T47D (cell line): Measurements from ENCODE around the gene RDH5.

Source experiments
- DNase-seq, 2 experiments: peaks; one replicate each; pipeline versions ENCODE4 v3.0.0 to v3.0.0-alpha.2; 2011 to 2012; ENCODE audit warnings: low read depth in 1 of 2, low spot score in 1 of 2
- JUND ChIP-seq: IDR thresholded peaks from 2 replicates; pipeline ENCODE4 v1.6.1; 2012; ENCODE audit warnings: low read depth
- in situ Hi-C: cut with HindIII; loops from 2 replicates; pipeline ENCODE4 v1.10.0; 2016; ENCODE audit warnings: low sequenced_read_pairs, low pct_unique_long_range_greater_than_20kb

The RDH5 gene

DNA sequence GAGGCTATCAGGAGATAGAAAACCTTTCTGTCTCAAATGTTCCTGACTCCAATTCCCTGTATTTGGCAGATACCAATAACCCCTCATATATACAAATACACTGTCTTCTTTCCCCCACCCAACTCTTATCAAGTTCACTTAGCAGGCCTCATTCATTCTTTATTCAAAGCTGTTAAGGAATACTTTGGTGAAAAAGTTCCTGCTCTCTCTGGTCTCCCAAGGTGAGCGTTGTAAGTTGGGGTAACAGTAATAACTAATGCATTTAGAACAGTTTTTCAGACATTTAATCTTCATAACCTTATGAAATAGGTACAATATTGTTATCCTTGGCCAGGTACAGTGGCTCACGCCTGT lies 18.8 kb downstream of the RDH5 start:
- in situ Hi-C loops: no loop called here
- no peak for DNase-seq
- no peak for TF ChIP-seq JUND

DNA sequence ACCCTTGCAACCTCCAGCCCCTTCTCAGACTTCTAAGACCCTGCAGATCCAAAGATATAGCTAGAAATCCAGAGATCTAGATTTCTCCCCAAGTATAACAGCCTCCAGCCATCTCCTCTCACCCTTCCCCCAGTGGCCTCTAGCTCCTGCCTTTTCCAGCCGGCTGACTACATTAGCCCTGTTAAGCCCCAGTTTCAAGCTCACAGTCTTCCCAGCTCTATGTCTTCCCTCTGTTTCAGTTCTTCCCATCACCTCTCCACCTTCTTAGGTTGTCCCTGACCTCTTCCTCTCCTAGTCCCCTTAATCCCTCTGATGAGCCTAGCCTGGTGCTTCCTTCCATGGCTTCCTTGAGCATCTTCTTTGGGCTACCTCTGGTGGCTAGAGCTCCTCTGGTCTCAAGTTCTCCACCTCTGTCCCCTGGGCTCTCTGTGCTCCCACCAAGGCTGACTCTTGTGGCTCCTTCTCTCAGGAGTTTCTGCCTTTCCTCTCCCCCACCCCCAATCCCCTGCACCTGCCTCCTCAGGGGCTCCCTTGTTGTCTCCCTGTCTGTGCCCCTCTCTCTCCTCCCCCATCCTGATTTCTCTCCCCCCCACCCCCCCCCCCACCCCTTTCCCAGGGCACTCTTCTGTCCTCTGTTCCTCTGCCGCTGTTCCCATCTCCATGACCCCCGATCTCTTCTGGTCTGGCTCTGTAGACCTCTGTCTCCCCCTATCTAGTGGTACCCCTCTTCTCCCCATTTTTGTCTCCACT lies 21.9 kb downstream of the RDH5 start:
- no peak for TF ChIP-seq JUND
- in situ Hi-C loops: no loop called here

DNA sequence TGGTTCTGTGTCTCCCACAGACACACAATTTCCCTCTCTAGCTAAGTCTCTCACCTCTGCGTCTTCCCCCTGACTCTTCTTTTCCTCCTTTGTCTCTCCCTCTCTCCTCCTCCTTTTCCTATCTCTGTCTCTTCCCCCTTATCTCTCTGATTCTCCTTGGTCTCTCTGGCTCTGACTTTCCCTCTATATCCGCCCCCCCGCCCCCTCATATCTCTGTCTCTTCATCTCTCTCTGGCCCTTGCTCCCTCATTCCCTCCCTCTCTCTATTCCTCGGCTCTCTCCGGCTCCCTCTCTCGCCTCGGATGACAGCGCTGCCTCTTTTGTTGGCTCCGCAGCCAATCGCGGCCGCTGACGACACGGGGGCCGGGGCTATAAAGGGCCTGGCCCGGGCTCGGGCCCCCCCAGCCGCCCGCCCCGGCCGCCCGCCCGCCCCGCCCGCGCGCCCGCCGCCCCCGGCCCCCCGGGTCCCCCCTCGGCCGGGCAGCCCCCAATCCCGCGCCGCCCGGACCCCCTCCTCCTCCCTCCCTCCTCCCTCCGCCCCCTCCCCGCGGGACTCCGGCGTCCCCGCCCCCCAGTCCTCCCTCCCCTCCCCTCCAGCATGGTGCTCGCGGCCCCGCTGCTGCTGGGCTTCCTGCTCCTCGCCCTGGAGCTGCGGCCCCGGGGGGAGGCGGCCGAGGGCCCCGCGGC lies 22.7 kb downstream of the RDH5 start, which contains the start of gene GDF11:
Gene GDF11 (plus strand): TSS at position 404 of the 687 bp plus-strand sequence. CDS start 195 bp downstream, at position 599.
- TF ChIP-seq JUND: no peak
- peak; percentile 89 to 96 for DNase-seq
- in situ Hi-C loops: no loop called here

More for the DNA sequence above, 21.9 kb downstream of the RDH5 start:
- DNase-seq: no peak

DNA sequence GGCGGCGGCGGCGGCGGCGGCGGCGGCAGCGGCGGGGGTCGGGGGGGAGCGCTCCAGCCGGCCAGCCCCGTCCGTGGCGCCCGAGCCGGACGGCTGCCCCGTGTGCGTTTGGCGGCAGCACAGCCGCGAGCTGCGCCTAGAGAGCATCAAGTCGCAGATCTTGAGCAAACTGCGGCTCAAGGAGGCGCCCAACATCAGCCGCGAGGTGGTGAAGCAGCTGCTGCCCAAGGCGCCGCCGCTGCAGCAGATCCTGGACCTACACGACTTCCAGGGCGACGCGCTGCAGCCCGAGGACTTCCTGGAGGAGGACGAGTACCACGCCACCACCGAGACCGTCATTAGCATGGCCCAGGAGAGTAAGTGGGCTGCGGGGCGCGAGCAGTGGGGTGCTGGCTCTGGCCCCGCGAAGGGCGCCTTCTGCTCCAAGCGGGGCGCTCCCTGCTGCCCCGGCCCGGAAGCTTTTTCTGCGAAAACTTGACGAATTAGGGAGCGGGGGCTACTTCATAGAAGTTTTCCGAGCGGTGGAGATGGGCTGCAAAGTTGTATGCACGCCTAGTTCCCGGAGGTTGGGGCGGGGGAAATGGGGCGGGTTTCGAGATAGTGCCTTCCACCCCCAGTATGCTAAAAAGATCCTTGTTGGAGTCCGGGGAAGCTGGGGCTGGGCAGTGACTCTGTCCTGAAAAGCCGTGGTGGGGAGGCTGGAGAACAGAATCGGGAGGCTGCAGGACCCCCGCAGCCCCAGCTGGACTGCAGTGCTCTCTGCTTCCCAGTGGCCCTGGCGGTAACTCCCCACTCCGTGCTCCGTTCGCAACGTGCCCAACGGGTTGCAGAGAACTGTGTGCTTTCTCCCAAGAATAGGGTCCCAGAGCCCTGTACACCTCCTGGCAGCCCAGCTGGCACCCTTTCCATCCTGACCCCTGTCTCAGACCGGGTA lies 23.5 kb downstream of the RDH5 start:
- no peak for TF ChIP-seq JUND
- DNase-seq: peak; percentile 72 to 76
- in situ Hi-C loops: no loop called here

DNA sequence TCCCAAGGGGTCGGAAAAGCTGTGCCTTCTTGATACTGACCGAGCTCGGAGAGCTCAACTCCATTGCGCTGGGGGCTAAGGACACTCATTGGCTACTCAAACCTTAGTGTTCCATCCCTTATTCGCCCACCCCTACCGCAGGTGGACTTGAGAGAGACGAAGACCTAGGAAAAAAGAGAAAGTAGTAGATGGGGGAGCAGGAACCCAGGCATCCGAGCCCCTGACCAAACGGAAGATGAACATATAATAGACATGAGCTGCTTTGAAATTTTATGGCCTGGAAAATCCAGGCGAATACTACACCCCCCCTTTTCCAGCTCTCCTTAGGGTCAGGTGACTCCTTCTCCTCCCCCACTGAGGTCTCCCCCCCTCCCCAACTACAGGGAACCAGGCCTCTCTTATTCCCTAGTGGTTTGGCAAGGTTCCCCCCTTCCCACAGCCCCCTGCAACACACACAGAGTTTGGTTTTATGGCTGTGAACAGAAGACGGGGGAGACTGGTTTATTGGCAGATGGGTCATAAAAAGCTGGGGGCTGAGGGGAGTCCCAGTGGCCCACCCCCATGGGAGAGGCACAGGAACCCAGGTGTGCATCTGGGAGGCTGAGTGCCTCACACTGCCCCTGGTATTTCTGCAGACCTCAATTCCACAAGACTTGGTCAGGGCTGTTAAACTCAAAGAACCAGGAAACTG lies 24.3 kb downstream of the RDH5 start:
- DNase-seq: no peak
- in situ Hi-C loops: no loop called here
- no peak for TF ChIP-seq JUND

DNA sequence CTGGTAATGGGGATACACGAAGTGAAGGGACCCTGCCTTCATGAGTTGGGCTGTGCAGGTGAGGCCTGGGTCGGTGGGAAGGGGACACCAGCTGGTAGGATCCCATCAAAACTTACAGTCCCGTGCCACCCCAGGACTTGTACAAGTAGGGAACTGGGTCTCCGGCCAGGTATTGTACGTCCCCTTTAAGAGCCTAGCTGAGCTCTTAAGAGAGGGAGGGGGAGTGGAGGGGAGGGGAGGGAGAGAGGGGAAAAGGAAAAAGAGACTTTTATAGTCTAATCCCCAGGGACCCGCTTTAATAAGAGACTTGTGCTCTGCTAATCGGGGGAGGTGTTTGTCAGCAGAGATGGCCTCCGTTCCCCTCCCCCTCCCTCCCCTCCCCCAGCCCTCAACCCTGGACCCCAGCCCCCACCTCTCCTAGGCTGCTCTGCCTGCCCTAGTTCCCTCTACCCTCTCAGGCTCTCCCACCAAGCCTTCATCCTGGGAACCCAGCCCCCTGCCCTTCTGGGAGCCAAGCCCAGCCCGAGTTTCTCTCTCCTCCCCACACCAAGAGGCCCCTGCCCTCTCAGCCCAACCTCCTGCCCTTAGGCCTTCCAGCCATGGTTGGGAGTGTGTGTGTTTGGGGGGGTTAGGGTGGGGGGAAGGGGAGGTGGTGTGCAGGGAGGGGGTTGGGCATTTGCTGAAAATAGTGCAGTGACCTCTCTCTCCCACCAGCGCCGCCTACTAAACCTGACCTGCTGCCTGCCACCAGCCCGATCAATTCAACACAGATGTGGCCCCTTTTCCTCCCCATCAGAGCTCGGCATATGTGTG lies 25.4 kb downstream of the RDH5 start:
- no peak for TF ChIP-seq JUND
- DNase-seq: no peak
- in situ Hi-C loops: no loop called here

DNA sequence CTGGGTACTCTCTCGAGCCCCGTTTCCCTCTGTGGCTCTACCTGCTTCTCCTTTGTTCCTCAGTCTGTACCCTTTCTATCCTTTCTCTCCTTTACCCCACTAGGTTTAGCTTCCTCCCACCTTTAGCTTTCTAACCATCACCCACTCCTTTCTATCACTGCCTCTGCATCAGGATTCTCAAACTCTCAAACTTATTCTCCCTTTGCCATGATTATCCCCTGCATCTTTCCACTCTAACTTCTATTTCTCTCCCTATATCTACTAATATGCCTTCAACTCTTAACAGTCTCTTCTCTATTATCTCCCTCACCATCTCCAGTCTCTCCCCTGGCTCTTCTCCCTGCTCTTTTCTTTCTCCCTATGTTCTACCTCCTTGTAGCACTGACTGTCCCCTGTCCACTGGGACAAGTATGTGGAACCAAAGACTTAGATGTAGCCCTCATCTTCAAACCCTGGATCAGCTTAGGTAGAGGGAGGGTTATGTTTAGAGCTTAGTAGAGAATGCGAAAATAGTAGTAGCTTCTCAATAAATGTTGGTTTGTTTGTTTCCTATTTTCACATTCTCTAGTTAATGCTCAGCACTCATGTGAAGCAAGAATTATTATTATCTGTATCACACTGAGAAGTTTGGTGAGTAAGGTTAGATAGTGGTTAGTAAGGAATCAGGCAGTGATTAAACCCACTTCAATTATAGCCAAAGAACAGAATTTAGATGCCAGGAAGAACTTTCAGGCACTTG lies 26.1 kb downstream of the RDH5 start:
- no peak for DNase-seq
- TF ChIP-seq JUND: no peak
- in situ Hi-C loops: no loop called here

DNA sequence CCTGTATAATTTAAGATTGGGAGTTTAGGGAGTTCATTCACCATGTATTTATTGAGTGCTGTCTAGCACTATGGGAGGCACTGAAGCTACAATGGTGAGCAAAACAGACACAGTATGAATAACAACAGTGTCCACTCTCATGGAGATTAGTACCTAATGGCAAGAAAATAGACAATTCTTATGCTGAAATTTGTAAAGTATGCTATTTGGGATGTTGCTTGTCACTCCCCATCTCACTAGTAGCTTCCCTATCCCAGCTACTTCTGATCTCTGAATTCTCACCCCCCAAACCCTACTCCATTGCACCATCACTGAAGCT lies 26.7 kb downstream of the RDH5 start:
- in situ Hi-C loops: no loop called here
- no peak for DNase-seq
- TF ChIP-seq JUND: no peak

DNA sequence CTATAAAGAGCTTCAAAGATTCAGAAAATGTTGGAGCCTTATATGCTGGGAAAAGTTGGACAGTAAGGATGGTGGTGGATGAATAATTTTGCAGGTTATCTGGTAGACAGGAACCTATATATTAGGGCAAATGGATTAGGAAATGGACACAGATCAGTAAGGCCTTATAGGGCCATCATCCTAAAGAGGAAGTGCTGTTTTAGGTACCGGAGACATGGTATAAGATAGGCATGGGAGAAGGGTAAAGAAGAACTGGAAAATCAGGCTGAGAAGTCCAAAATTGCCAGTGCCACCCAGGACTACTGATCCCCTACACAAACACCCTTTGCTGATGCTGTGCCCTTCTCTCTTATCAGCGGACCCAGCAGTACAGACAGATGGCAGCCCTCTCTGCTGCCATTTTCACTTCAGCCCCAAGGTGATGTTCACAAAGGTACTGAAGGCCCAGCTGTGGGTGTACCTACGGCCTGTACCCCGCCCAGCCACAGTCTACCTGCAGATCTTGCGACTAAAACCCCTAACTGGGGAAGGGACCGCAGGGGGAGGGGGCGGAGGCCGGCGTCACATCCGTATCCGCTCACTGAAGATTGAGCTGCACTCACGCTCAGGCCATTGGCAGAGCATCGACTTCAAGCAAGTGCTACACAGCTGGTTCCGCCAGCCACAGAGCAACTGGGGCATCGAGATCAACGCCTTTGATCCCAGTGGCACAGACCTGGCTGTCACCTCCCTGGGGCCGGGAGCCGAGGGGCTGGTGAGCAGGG lies 28.2 kb downstream of the RDH5 start:
- TF ChIP-seq JUND: no peak
- no peak for DNase-seq

DNA sequence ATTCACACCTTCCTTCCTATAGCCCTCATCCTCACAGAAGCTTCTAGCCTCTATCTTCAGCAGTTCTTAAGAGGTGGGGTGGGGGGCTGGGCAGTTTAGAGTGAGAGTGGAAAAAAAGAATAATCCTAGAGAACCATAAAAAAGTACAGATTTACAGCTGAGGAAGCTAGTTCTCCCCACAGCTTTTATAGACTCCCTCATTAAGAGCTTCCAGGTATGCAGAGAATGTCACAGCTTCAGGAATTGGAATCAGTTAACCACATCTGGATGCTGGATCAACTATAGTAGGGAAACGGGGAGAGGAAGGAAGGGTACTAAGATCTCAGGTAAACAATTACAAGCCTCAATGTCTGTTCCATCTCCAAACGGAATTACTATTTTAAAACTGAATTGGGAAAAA lies 35.1 kb downstream of the RDH5 start:
- no peak for TF ChIP-seq JUND
- DNase-seq: no peak
- in situ Hi-C loops: no loop called here

More for the DNA sequence above, 28.2 kb downstream of the RDH5 start:
- in situ Hi-C loops: no loop called here
